Suprapubic skin (tissue), 4 donors: ENCODE measurements around the gene DBT. TPM values are rescaled to one million over a fixed set of nuclear protein-coding genes. Genes with fewer than 3 reads are reported as not detected.

Experiments used
- DNase-seq, 2 donors: peaks; one replicate each; pipeline ENCODE4 v3.0.0-alpha.2; 2019; ENCODE audit warnings: low spot score in 2 of 2
- H3K27ac ChIP-seq: fragments of 200-600 bp; sonication (generic); one replicate; pipeline ENCODE4 v1.5.1; 2019
- H3K27me3 ChIP-seq: fragments of 200-600 bp; sonication (generic); one replicate; pipeline ENCODE4 v1.5.1; 2019
- H3K36me3 ChIP-seq: fragments of 200-600 bp; sonication (generic); one replicate; pipeline ENCODE4 v1.5.1; 2019
- H3K4me1 ChIP-seq: fragments of 200-600 bp; sonication (generic); one replicate; pipeline ENCODE4 v1.5.1; 2019
- H3K4me3 ChIP-seq: fragments of 200-600 bp; sonication (generic); one replicate; pipeline ENCODE4 v1.5.1; 2019; ENCODE audit warnings: mild to moderate bottlenecking
- H3K9me3 ChIP-seq: fragments of 200-600 bp; sonication (generic); one replicate; pipeline ENCODE4 v1.5.1; 2019
- EP300 ChIP-seq: sonication (generic); formaldehyde crosslinking; IDR thresholded peaks from one replicate; pipeline ENCODE4 v1.6.1; 2017; ENCODE audit warnings: antibody characterized with exemption
- POLR2A ChIP-seq, 2 donors: fragments of 450-650 bp; IDR thresholded peaks; one replicate each; pipeline ENCODE4 v1.6.1; 2017; ENCODE audit warnings: antibody characterized with exemption in 2 of 2, mild to moderate bottlenecking in 2 of 2, moderate library complexity in 2 of 2
- POLR2AphosphoS5 ChIP-seq, 3 donors: sonication (generic); formaldehyde crosslinking; IDR thresholded peaks; one replicate each; pipeline ENCODE4 v1.6.1; 2017; ENCODE audit warnings: antibody characterized with exemption in 3 of 3
- WGBS: methylation state at CpG from one replicate; pipeline ENCODE4 v1.1.5; 2018; 5-methylcytosine and 5-hydroxymethylcytosine counted together
- total RNA-seq, 4 donors: library from RNA; depleted of rRNA; stranded (reverse); fragments of >200 nt; gene quantifications; one replicate each; pipeline ENCODE4 v1.1.0, GENCODE V29; 2016
- TF ChIP-seq, protein P1 (sequence below), 2 donors: fragments of 200-600 bp in 1 of 2; fragments of 450-650 bp in 1 of 2; sonication (generic) in 1 of 2; IDR thresholded peaks; one replicate each; pipeline ENCODE4 v1.5.1; 2016 to 2019; ENCODE audit warnings: antibody characterized with exemption in 2 of 2, mild to moderate bottlenecking in 1 of 2, moderate library complexity in 1 of 2

The DBT gene
- total RNA-seq, 4 donors from 2014 or later: 7.1 to 13.4 (median 10.2) TPM

DNA sequence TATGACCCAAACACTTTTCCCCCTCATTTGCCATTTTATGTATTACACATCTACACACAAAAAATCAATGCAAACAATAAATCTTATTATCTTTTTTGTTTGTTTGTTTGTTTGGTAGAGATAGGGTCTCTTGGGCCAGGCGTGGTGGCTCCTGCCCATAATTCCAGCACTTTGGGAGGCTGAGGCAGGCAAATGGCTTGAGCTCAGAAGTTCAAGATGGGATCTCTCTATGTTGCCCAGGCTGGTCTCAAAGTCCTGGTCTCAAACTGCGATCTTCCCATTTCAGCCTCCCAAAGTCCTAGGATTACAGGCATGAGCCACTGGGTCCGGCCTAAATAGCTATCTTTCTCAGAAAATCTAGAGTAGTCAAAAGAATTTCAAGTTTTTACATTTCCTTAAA lies 1.2 kb upstream of the DBT start:
- no peak overlapping the region for H3K27ac ChIP-seq
- WGBS: 98% methylated on average over 3 of the region's 3 CpGs
- no peak for TF ChIP-seq POLR2A (IDR thresholded peaks at IDR 0.05)
- TF ChIP-seq, protein P1, sequence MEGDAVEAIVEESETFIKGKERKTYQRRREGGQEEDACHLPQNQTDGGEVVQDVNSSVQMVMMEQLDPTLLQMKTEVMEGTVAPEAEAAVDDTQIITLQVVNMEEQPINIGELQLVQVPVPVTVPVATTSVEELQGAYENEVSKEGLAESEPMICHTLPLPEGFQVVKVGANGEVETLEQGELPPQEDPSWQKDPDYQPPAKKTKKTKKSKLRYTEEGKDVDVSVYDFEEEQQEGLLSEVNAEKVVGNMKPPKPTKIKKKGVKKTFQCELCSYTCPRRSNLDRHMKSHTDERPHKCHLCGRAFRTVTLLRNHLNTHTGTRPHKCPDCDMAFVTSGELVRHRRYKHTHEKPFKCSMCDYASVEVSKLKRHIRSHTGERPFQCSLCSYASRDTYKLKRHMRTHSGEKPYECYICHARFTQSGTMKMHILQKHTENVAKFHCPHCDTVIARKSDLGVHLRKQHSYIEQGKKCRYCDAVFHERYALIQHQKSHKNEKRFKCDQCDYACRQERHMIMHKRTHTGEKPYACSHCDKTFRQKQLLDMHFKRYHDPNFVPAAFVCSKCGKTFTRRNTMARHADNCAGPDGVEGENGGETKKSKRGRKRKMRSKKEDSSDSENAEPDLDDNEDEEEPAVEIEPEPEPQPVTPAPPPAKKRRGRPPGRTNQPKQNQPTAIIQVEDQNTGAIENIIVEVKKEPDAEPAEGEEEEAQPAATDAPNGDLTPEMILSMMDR (IDR thresholded peaks at IDR 0.05): no peak
- TF ChIP-seq POLR2AphosphoS5 (IDR thresholded peaks at IDR 0.05): no peak
- TF ChIP-seq EP300: no peak

GRCh38 chr1:100250264-100250663 lies 630 bp upstream of the DBT start:
- no peak for DNase-seq
- Histone ChIP-seq H3K9me3 (no peaks in the 10 kb centered on the region), H3K27me3 (no peaks in the 10 kb centered on the region), H3K36me3 (no peaks in the 10 kb centered on the region), H3K27ac (peak overlapping the region; percentile 35), H3K4me1 (peaks cover 17% of the 10 kb centered on the region), H3K4me3 (peak overlapping the region; percentile 81)
- WGBS: 0% methylated on average over 1 of the region's 1 CpG
- peak; percentile 10 for TF ChIP-seq EP300
- no peak for TF ChIP-seq POLR2AphosphoS5 (IDR thresholded peaks at IDR 0.05)
- no peak for TF ChIP-seq POLR2A (IDR thresholded peaks at IDR 0.05)

More for the DNA sequence above, 1.2 kb upstream of the DBT start:
- H3K4me1 ChIP-seq: peaks cover 17% of the 10 kb centered on the region
- no peak overlapping the region for H3K4me3 ChIP-seq
- H3K36me3 ChIP-seq: no peaks in the 10 kb centered on the region
- no peaks in the 10 kb centered on the region for H3K27me3 ChIP-seq
- DNase-seq: no peak
- H3K9me3 ChIP-seq: no peaks in the 10 kb centered on the region

- no peaks in the 10 kb centered on the region for H3K27me3 ChIP-seq
- H3K4me3 ChIP-seq: peak overlapping the region; percentile 81
- H3K36me3 ChIP-seq: no peaks in the 10 kb centered on the region
- H3K27ac ChIP-seq: peak overlapping the region; percentile 88
- no peak for DNase-seq
- TF ChIP-seq EP300 (no peak), POLR2AphosphoS5 (IDR thresholded peaks at IDR 0.05) (no peak), POLR2A (IDR thresholded peaks at IDR 0.05) (no peak)
- TF ChIP-seq, protein P1 (IDR thresholded peaks at IDR 0.05): no peak
- no peaks in the 10 kb centered on the region for H3K9me3 ChIP-seq
- peaks cover 17% of the 10 kb centered on the region for H3K4me1 ChIP-seq
- 1% methylated on average over 12 of the region's 12 CpGs for WGBS
These were observed 488 bp downstream of the DBT start for GRCh38 chr1:100249155-100249536.

GRCh38 chr1:100246738-100247137 lies 2.9 kb downstream of the DBT start:
- Histone ChIP-seq H3K27me3 (no peaks in the 10 kb centered on the region), H3K4me1 (peaks cover 17% of the 10 kb centered on the region), H3K27ac (no peak overlapping the region), H3K9me3 (no peaks in the 10 kb centered on the region), H3K36me3 (no peaks in the 10 kb centered on the region), H3K4me3 (no peak overlapping the region)
- no peak for DNase-seq
- TF ChIP-seq EP300: no peak
- TF ChIP-seq, protein P1 (IDR thresholded peaks at IDR 0.05): no peak
- no peak for TF ChIP-seq POLR2AphosphoS5 (IDR thresholded peaks at IDR 0.05)
- no peak for TF ChIP-seq POLR2A (IDR thresholded peaks at IDR 0.05)
- WGBS: 78% methylated on average over 4 of the region's 4 CpGs

GRCh38 chr1:100240631-100241030 lies 9.0 kb downstream of the DBT start:
- no peak for DNase-seq
- H3K4me1 ChIP-seq: no peaks in the 10 kb centered on the region
- H3K4me3 ChIP-seq: no peak overlapping the region
- peaks cover 12% of the 10 kb centered on the region for H3K36me3 ChIP-seq
- H3K27ac ChIP-seq: no peak overlapping the region
- 90% methylated on average over 4 of the region's 4 CpGs for WGBS
- no peaks in the 10 kb centered on the region for H3K9me3 ChIP-seq
- no peak for TF ChIP-seq POLR2AphosphoS5 (IDR thresholded peaks at IDR 0.05)
- TF ChIP-seq, protein P1 (IDR thresholded peaks at IDR 0.05): no peak
- no peak for TF ChIP-seq EP300
- no peak for TF ChIP-seq POLR2A (IDR thresholded peaks at IDR 0.05)
- H3K27me3 ChIP-seq: no peaks in the 10 kb centered on the region

DNA sequence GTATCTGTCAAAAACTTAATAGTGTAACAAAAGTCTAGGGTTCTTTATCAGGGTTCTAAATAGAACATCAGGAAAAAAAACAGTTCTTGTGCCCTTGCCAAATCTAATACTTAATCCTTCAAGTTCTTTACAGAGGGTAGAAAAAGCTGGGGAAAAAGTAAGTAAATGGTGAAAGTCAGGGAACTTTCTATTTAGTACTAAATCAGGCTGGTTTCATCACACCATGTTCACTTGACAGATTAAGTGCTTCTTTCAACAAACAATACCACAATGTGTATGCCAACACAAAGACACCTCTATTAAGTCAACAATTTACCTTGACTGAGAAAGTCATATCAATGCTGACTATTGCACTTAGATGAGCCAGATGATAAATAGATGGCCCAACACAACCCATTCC lies 9.7 kb downstream of the DBT start:
- DNase-seq: no peak
- Histone ChIP-seq H3K27ac (no peak overlapping the region), H3K27me3 (no peaks in the 10 kb centered on the region), H3K4me1 (no peaks in the 10 kb centered on the region), H3K36me3 (peaks cover 12% of the 10 kb centered on the region), H3K9me3 (no peaks in the 10 kb centered on the region), H3K4me3 (no peak overlapping the region)
- no peak for TF ChIP-seq POLR2A (IDR thresholded peaks at IDR 0.05)
- TF ChIP-seq POLR2AphosphoS5 (IDR thresholded peaks at IDR 0.05): no peak
- TF ChIP-seq, protein P1 (IDR thresholded peaks at IDR 0.05): no peak
- no peak for TF ChIP-seq EP300
